ENCODE results near the gene PTMS. TPM values are rescaled to one million over a fixed set of nuclear protein-coding genes. Genes with fewer than 3 reads are reported as not detected.
A peak's percentile ranks its signal among the peaks of the same experiment; 100 is the strongest.

PTMS gene
- total RNA-seq, 1 donor from 2014 or later, result 395 TPM

DNA sequence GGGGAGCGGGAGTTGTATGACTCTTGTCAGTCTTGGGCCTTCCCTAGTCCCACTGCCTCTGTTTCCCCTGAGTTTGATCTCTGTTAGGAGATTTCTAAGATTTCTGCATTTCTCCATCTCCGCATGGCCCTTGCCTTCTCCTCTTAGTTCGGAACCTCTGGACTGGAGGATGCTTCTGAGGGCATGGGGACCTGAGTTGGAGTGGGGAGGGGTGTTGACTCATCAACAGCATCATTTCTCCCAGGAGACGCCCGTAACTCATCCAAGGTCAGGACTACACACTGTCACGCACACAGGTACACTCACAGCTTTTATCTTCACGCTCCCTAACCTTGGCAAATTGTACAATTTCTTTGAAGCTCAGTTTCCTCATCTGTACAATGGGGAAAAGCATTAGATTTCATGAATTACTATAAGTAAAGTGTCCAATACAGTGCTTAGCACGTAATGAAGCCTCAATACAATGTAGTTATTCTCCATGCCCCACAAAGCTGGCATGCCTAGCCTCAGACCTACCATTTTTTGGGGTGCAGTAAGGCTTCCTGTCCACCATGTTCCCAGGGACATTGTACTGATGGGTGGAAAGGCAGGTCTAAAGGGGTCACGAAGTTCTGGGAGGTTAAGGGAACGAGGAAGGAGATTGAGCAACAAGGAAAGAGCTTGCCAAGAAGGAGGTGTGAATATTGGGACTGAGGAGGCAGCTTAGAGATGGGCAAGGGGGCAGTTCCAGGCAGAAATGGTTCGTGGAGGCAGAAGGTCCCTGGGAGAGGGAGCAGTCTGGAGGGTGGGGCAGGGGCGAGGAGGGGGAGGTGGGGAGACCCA lies 5.6 kb downstream of the PTMS start:
- no peaks in the 10 kb centered on the region for H3K9me3 Mint-ChIP-seq
- peaks cover 59% of the 10 kb centered on the region for H3K27me3 Mint-ChIP-seq
- peak overlapping the region; percentile 30 for H3K27ac Mint-ChIP-seq
- no peak for DNase-seq (ENCODE audit: extremely low spot score, unreplicated experiment)
- TF ChIP-seq, protein P1, sequence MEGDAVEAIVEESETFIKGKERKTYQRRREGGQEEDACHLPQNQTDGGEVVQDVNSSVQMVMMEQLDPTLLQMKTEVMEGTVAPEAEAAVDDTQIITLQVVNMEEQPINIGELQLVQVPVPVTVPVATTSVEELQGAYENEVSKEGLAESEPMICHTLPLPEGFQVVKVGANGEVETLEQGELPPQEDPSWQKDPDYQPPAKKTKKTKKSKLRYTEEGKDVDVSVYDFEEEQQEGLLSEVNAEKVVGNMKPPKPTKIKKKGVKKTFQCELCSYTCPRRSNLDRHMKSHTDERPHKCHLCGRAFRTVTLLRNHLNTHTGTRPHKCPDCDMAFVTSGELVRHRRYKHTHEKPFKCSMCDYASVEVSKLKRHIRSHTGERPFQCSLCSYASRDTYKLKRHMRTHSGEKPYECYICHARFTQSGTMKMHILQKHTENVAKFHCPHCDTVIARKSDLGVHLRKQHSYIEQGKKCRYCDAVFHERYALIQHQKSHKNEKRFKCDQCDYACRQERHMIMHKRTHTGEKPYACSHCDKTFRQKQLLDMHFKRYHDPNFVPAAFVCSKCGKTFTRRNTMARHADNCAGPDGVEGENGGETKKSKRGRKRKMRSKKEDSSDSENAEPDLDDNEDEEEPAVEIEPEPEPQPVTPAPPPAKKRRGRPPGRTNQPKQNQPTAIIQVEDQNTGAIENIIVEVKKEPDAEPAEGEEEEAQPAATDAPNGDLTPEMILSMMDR (conservative IDR thresholded peaks at IDR 0.05), result no peak
- peaks cover 23% of the 10 kb centered on the region for H3K36me3 Mint-ChIP-seq
- peak overlapping the region; percentile 38 for H3K4me3 Mint-ChIP-seq
- peaks cover 29% of the 10 kb centered on the region for H3K4me1 Mint-ChIP-seq (ENCODE audit: unreplicated experiment)

DNA sequence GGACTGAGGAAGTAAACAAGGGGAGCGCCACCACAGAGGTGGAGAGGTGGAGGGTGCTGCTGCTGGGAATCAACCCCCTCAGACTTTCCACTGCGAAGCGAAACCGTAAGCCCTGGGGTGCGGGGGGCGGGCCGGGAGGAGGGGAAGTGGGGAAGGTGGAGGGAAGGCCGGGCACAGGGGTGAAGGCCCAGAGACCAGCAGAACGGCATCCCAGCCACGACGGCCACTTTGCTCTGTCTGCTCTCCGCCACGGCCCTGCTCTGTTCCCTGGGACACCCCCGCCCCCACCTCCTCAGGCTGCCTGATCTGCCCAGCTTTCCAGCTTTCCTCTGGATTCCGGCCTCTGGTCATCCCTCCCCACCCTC lies 6.2 kb downstream of the PTMS start, which contains the start of gene LAG3:
TSS of gene LAG3 (plus strand) at position 190 of the 365 bp plus-strand sequence. CDS start 333 bp downstream, outside the sequence.
- Mint-ChIP-seq H3K27ac (peak within 1 kb of the TSS; percentile 30), H3K36me3 (peaks cover 23% of the 10 kb centered on the region), H3K4me3 (peak within 1 kb of the TSS; percentile 38)

DNA sequence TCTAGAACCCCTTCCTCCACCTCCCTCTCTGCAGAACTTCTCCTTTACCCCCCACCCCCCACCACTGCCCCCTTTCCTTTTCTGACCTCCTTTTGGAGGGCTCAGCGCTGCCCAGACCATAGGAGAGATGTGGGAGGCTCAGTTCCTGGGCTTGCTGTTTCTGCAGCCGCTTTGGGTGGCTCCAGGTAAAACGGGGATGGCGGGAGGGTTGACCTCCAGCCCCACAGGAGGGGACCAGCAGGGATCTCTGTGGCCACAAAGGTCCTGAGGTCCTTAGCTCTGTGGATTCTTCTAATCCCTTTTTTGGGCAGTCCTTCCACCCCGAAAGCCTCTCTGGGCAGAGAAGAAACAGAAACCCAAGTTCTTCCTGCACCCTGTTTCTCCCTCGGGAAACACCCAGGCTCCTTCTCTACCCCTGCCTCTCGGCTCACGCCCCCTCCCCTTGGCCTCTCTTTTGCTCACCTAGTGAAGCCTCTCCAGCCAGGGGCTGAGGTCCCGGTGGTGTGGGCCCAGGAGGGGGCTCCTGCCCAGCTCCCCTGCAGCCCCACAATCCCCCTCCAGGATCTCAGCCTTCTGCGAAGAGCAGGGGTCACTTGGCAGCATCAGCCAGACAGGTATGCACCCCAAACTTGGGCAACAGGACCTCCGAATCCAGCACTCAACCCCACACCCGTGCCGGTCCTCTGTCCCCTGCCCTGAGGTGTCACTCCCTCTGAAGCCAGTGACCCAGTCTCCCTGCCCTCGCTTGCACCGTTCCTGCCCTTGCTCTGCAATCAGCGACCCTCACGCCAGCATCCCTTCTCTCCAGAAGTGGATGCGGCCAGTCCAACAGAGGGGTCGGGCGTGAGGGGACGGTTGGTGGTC lies 6.8 kb downstream of the PTMS start:
- H3K36me3 Mint-ChIP-seq, result peaks cover 20% of the 10 kb centered on the region
- peak overlapping the region; percentile 34 for H3K4me3 Mint-ChIP-seq

More for the DNA sequence above, 6.2 kb downstream of the PTMS start, which contains the start of gene LAG3:
- TF ChIP-seq, protein P1 (conservative IDR thresholded peaks at IDR 0.05), result no peak
- no peak for DNase-seq (ENCODE audit: extremely low spot score, unreplicated experiment)
- Mint-ChIP-seq H3K4me1 (ENCODE audit: unreplicated experiment) (peaks cover 29% of the 10 kb centered on the region), H3K27me3 (peaks cover 64% of the 10 kb centered on the region), H3K9me3 (no peaks in the 10 kb centered on the region)

DNA sequence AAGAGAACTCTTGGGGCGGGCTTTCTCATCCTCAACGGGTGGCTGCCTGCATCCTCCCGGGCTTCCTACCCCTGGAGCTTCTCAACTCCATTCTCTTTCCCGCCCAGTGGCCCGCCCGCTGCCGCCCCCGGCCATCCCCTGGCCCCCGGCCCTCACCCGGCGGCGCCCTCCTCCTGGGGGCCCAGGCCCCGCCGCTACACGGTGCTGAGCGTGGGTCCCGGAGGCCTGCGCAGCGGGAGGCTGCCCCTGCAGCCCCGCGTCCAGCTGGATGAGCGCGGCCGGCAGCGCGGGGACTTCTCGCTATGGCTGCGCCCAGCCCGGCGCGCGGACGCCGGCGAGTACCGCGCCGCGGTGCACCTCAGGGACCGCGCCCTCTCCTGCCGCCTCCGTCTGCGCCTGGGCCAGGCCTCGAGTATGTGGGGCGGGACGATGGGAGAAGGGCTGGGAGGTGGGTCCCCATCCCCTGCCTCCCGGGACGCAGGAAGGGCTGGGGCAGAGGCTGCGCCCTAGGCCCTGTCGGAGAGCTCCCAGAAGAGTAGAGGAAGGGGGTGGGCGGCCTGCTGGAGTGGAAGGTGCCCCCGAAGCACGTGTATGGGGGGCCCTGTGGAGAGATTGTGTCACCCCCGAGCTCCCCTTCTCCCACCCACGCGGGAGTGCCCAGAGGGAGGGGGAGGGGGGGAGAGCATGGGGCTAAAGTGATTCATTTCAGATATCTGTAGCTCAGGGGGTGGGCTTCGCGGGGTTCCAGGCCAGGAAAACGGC lies 7.6 kb downstream of the PTMS start:
- H3K27me3 Mint-ChIP-seq, result peaks cover 74% of the 10 kb centered on the region
- peaks cover 23% of the 10 kb centered on the region for H3K36me3 Mint-ChIP-seq
- TF ChIP-seq, protein P1 (conservative IDR thresholded peaks at IDR 0.05), result no peak
- peak overlapping the region; percentile 34 for H3K4me3 Mint-ChIP-seq
- peaks cover 29% of the 10 kb centered on the region for H3K4me1 Mint-ChIP-seq (ENCODE audit: unreplicated experiment)
- no peak overlapping the region for H3K27ac Mint-ChIP-seq
- no peaks in the 10 kb centered on the region for H3K9me3 Mint-ChIP-seq
- DNase-seq (ENCODE audit: extremely low spot score, unreplicated experiment), result no peak

More for the DNA sequence above, 6.8 kb downstream of the PTMS start:
- TF ChIP-seq, protein P1 (conservative IDR thresholded peaks at IDR 0.05), result no peak
- Mint-ChIP-seq H3K27ac (no peak overlapping the region), H3K4me1 (ENCODE audit: unreplicated experiment) (peaks cover 29% of the 10 kb centered on the region), H3K9me3 (no peaks in the 10 kb centered on the region), H3K27me3 (peaks cover 66% of the 10 kb centered on the region)
- no peak for DNase-seq (ENCODE audit: extremely low spot score, unreplicated experiment)

DNA sequence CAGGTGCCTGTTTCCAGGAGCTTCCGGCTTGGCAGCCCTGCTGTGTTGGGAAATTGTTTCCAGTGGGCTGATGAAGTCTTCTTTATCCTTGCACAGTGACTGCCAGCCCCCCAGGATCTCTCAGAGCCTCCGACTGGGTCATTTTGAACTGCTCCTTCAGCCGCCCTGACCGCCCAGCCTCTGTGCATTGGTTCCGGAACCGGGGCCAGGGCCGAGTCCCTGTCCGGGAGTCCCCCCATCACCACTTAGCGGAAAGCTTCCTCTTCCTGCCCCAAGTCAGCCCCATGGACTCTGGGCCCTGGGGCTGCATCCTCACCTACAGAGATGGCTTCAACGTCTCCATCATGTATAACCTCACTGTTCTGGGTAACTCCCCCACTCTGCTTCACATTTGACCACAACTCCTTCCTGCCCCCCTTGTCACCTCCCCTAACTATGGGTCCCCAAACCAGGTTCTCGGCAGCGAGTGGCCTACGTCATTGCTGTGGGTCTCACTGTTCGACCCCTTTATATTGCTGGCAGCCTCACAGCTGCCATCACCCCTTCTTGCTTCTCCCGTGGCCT lies 8.4 kb downstream of the PTMS start:
- Mint-ChIP-seq H3K36me3 (peaks cover 23% of the 10 kb centered on the region), H3K4me1 (ENCODE audit: unreplicated experiment) (peaks cover 27% of the 10 kb centered on the region), H3K4me3 (peak overlapping the region; percentile 40), H3K27me3 (peaks cover 76% of the 10 kb centered on the region), H3K27ac (no peak overlapping the region), H3K9me3 (no peaks in the 10 kb centered on the region)
- TF ChIP-seq, protein P1 (conservative IDR thresholded peaks at IDR 0.05), result no peak
- DNase-seq (ENCODE audit: extremely low spot score, unreplicated experiment), result no peak

Measured in type B pancreatic cell (in vitro differentiated cells).